ENCODE data around the gene HS1BP3. TPM values are rescaled to one million over a fixed set of nuclear protein-coding genes. Genes with fewer than 3 reads are reported as not detected.
A peak's percentile ranks its signal among the peaks of the same experiment; 100 is the strongest.

HS1BP3 gene
- total and polyA plus RNA-seq, 7 experiments from 2014 or later, result 12.0 to 19.0 (median 17.3) TPM

- Mint-ChIP-seq H3K9me3 (no peaks in the 10 kb centered on the region), H3K4me1 (peaks cover 0 to 13% (median 3%) of the 10 kb centered on the region in 7 donors), H3K27me3 (peaks cover 0 to 9% (median 0%) of the 10 kb centered on the region in 5 donors), H3K36me3 (peaks cover 0 to 17% (median 8%) of the 10 kb centered on the region in 5 donors), H3K4me3 (no peak overlapping the region), H3K27ac (no peak overlapping the region)
- POLR2A ChIA-PET, result no interaction called here
- CTCF ChIA-PET, result interaction anchor here (1.0 kb wide), 1 partner anchor 17 kb away, joined by 4 read pairs; no protein-coding TSS in a partner anchor
- DNase-seq (no peak), ATAC-seq (no peak)
- Histone ChIP-seq H3K4me1 (ENCODE audit: control insufficient read depth in 2 of 2, insufficient read depth in 2 of 2, low read length in 2 of 2) (no peaks in the 10 kb centered on the region), H3K27ac (ENCODE audit: low read depth, low read length) (no peak overlapping the region), H3K36me3 (ENCODE audit: control insufficient read depth in 2 of 3, insufficient read depth in 3 of 3, low read length in 3 of 3) (peaks cover 0 to 12% (median 0%) of the 10 kb centered on the region in 3 experiments), H3K4me3 (ENCODE audit: low read length) (no peak overlapping the region), H3K27me3 (ENCODE audit: control insufficient read depth in 2 of 2, insufficient read depth in 2 of 2, low read length in 2 of 2) (no peaks in the 10 kb centered on the region), H3K9me3 (ENCODE audit: control insufficient read depth in 2 of 3, low read length in 3 of 3) (no peaks in the 10 kb centered on the region)
- intact Hi-C loops (cut with micrococcal nuclease), result no loop called here
Measured at GRCh38 chr2:20678780-20679179, 27.9 kb upstream of the HS1BP3 start.

- peak overlapping the region in 2 of 9 donors; percentile 37 to 74 for H3K27ac Mint-ChIP-seq
- no peak overlapping the region for H3K4me3 ChIP-seq (ENCODE audit: low read length)
- H3K4me1 ChIP-seq (ENCODE audit: control insufficient read depth in 2 of 2, insufficient read depth in 2 of 2, low read length in 2 of 2), result no peaks in the 10 kb centered on the region
- DNase-seq (no peak), ATAC-seq (no peak)
- H3K27me3 ChIP-seq (ENCODE audit: control insufficient read depth in 2 of 2, insufficient read depth in 2 of 2, low read length in 2 of 2), result no peaks in the 10 kb centered on the region
- CTCF ChIA-PET, result interaction anchor here (0.7 to 0.8 kb wide), 2 partner anchors 10 to 17 kb away, joined by 3 read pairs; no protein-coding TSS in a partner anchor
- no peaks in the 10 kb centered on the region for H3K9me3 ChIP-seq (ENCODE audit: control insufficient read depth in 2 of 3, low read length in 3 of 3)
- H3K27ac ChIP-seq (ENCODE audit: low read depth, low read length), result no peak overlapping the region
- H3K36me3 Mint-ChIP-seq, result peaks cover 0 to 16% (median 3%) of the 10 kb centered on the region in 5 donors
- peaks cover 0 to 12% (median 0%) of the 10 kb centered on the region in 3 experiments for H3K36me3 ChIP-seq (ENCODE audit: control insufficient read depth in 2 of 3, insufficient read depth in 3 of 3, low read length in 3 of 3)
- no peak overlapping the region for H3K4me3 Mint-ChIP-seq
- peaks cover 0 to 17% (median 3%) of the 10 kb centered on the region in 5 donors for H3K27me3 Mint-ChIP-seq
- POLR2A ChIA-PET, result no interaction called here
- no peaks in the 10 kb centered on the region for H3K9me3 Mint-ChIP-seq
- H3K4me1 Mint-ChIP-seq, result peaks cover 0 to 7% (median 3%) of the 10 kb centered on the region in 7 donors
- intact Hi-C loops (cut with micrococcal nuclease), result no loop called here
Measured at GRCh38 chr2:20678086-20678395, 27.1 kb upstream of the HS1BP3 start.

GRCh38 chr2:20677301-20678085 lies 26.6 kb upstream of the HS1BP3 start:
- H3K27ac Mint-ChIP-seq, result peak overlapping the region in 3 of 9 donors; percentile 37 to 74 (median 38)
- ChIA-PET CTCF (interaction anchor here (0.7 to 2.2 kb wide), 3 partner anchors 10 to 16 kb away, joined by 3 to 8 read pairs (median 3); no protein-coding TSS in a partner anchor), POLR2A (no interaction called here)
- intact Hi-C loops (cut with micrococcal nuclease), result no loop called here
- peaks cover 0 to 11% (median 3%) of the 10 kb centered on the region in 5 donors for H3K36me3 Mint-ChIP-seq
- H3K4me1 Mint-ChIP-seq, result peaks cover 0 to 6% (median 2%) of the 10 kb centered on the region in 7 donors
- Histone ChIP-seq H3K9me3 (ENCODE audit: control insufficient read depth in 2 of 3, low read length in 3 of 3) (no peaks in the 10 kb centered on the region), H3K27ac (ENCODE audit: low read depth, low read length) (no peak overlapping the region), H3K36me3 (ENCODE audit: control insufficient read depth in 2 of 3, insufficient read depth in 3 of 3, low read length in 3 of 3) (peaks cover 0 to 12% (median 0%) of the 10 kb centered on the region in 3 experiments), H3K4me1 (ENCODE audit: control insufficient read depth in 2 of 2, insufficient read depth in 2 of 2, low read length in 2 of 2) (no peaks in the 10 kb centered on the region), H3K27me3 (ENCODE audit: control insufficient read depth in 2 of 2, insufficient read depth in 2 of 2, low read length in 2 of 2) (no peaks in the 10 kb centered on the region), H3K4me3 (ENCODE audit: low read length) (no peak overlapping the region)
- no peak overlapping the region for H3K4me3 Mint-ChIP-seq
- DNase-seq (no peak), ATAC-seq (no peak)
- H3K27me3 Mint-ChIP-seq, result peaks cover 0 to 22% (median 8%) of the 10 kb centered on the region in 5 donors
- no peaks in the 10 kb centered on the region for H3K9me3 Mint-ChIP-seq

GRCh38 chr2:20676353-20677215 lies 25.7 kb upstream of the HS1BP3 start:
- peaks cover 0 to 9% (median 0%) of the 10 kb centered on the region in 3 experiments for H3K36me3 ChIP-seq (ENCODE audit: control insufficient read depth in 2 of 3, insufficient read depth in 3 of 3, low read length in 3 of 3)
- no peaks in the 10 kb centered on the region for H3K9me3 ChIP-seq (ENCODE audit: control insufficient read depth in 2 of 3, low read length in 3 of 3)
- ATAC-seq (peak; percentile 18), DNase-seq (no peak)
- no peak overlapping the region for H3K27ac ChIP-seq (ENCODE audit: low read depth, low read length)
- ChIA-PET CTCF (interaction anchor here (0.8 to 2.2 kb wide), 2 partner anchors 14 to 15 kb away, joined by 3 to 8 read pairs; no protein-coding TSS in a partner anchor), POLR2A (no interaction called here)
- intact Hi-C loops (cut with micrococcal nuclease), result no loop called here
- H3K4me1 ChIP-seq (ENCODE audit: control insufficient read depth in 2 of 2, insufficient read depth in 2 of 2, low read length in 2 of 2), result no peaks in the 10 kb centered on the region
- Mint-ChIP-seq H3K9me3 (no peaks in the 10 kb centered on the region), H3K36me3 (peaks cover 0 to 4% (median under 1%) of the 10 kb centered on the region in 5 donors), H3K4me1 (peaks cover 0 to 6% (median 1%) of the 10 kb centered on the region in 7 donors), H3K27ac (no peak overlapping the region), H3K4me3 (no peak overlapping the region), H3K27me3 (peaks cover 5 to 31% (median 15%) of the 10 kb centered on the region in 5 donors)
- H3K4me3 ChIP-seq (ENCODE audit: low read length), result no peak overlapping the region
- peaks cover 0 to 3% of the 10 kb centered on the region in 2 donors for H3K27me3 ChIP-seq (ENCODE audit: control insufficient read depth in 2 of 2, insufficient read depth in 2 of 2, low read length in 2 of 2)

- intact Hi-C loops (cut with micrococcal nuclease), result no loop called here
- no peak overlapping the region for H3K27ac ChIP-seq (ENCODE audit: low read depth, low read length)
- no peaks in the 10 kb centered on the region for H3K4me1 ChIP-seq (ENCODE audit: control insufficient read depth in 2 of 2, insufficient read depth in 2 of 2, low read length in 2 of 2)
- ChIA-PET CTCF (interaction anchor here (0.8 to 2.2 kb wide), 2 partner anchors 13 to 15 kb away, joined by 3 to 8 read pairs; no protein-coding TSS in a partner anchor), POLR2A (no interaction called here)
- Mint-ChIP-seq H3K27ac (no peak overlapping the region), H3K4me3 (no peak overlapping the region), H3K27me3 (peaks cover 5 to 37% (median 15%) of the 10 kb centered on the region in 5 donors), H3K9me3 (peaks cover 0 to 1% (median 0%) of the 10 kb centered on the region in 11 donors), H3K4me1 (peaks cover 0 to 8% (median 3%) of the 10 kb centered on the region in 7 donors), H3K36me3 (no peaks in the 10 kb centered on the region)
- H3K36me3 ChIP-seq (ENCODE audit: control insufficient read depth in 2 of 3, insufficient read depth in 3 of 3, low read length in 3 of 3), result peaks cover 0 to 3% (median 0%) of the 10 kb centered on the region in 3 experiments
- DNase-seq (no peak), ATAC-seq (peak; percentile 72)
- no peaks in the 10 kb centered on the region for H3K9me3 ChIP-seq (ENCODE audit: control insufficient read depth in 2 of 3, low read length in 3 of 3)
- no peak overlapping the region for H3K4me3 ChIP-seq (ENCODE audit: low read length)
- H3K27me3 ChIP-seq (ENCODE audit: control insufficient read depth in 2 of 2, insufficient read depth in 2 of 2, low read length in 2 of 2), result peaks cover 0 to 5% of the 10 kb centered on the region in 2 donors
Measured at GRCh38 chr2:20675701-20676352, 24.9 kb upstream of the HS1BP3 start.
